NCI-H460 (cell line): ENCODE measurements around the gene DRC3. TPM values are rescaled to one million over a fixed set of nuclear protein-coding genes. Genes with fewer than 3 reads are reported as not detected.

Source experiments
- DNase-seq: peaks from one replicate; pipeline ENCODE4 v3.0.0-alpha.2; 2016; ENCODE audit warnings: low read depth; ENCODE audit errors: extremely low read depth
- total RNA-seq: library from RNA; depleted of rRNA; stranded (reverse); fragments of >200 nt; shearing (Covaris generic); gene quantifications from 2 replicates; pipeline ENCODE4 v1.2.3, GENCODE V29; 2014; rRNA removed

Gene DRC3
- total RNA-seq, 1 experiment from 2014 or later, result 0.40 TPM

- no peak for DNase-seq
These were observed 69.1 kb downstream of the DRC3 start for GRCh38 chr17:18041776-18042175.

- no peak for DNase-seq
These were observed 70.3 kb downstream of the DRC3 start for GRCh38 chr17:18042983-18043382.

- no peak for DNase-seq
These were observed 70.8 kb downstream of the DRC3 start for GRCh38 chr17:18043491-18043890.

- DNase-seq, result no peak
These were observed 71.9 kb downstream of the DRC3 start for GRCh38 chr17:18044609-18045008.

GRCh38 chr17:18045691-18046350 lies 73.2 kb downstream of the DRC3 start:
- no peak for DNase-seq

- DNase-seq, result no peak
These were observed 82.9 kb downstream of the DRC3 start for GRCh38 chr17:18055597-18055996.

GRCh38 chr17:18056214-18056613 lies 83.6 kb downstream of the DRC3 start:
- no peak for DNase-seq

GRCh38 chr17:18059283-18059682 lies 86.6 kb downstream of the DRC3 start:
- DNase-seq, result no peak

GRCh38 chr17:18064053-18064452 lies 91.4 kb downstream of the DRC3 start:
- DNase-seq, result no peak

- no peak for DNase-seq
These were observed 92.9 kb downstream of the DRC3 start for GRCh38 chr17:18065546-18065945.

Other genes starting within 250 kb of the DRC3 start
- 72.5 and 74.8 TPM in 2 replicates for gene SREBF1, start 135.9 kb upstream of the DRC3 start, total RNA-seq
- gene TOM1L2, start 462 bp upstream of the DRC3 start, total RNA-seq, result 9.7 and 9.9 TPM in 2 replicates
- 8.0 and 8.4 TPM in 2 replicates for gene ATPAF2, start 66.3 kb downstream of the DRC3 start, total RNA-seq
- gene GID4, start 66.5 kb downstream of the DRC3 start, total RNA-seq, result 12.4 and 14.8 TPM in 2 replicates
- gene DRG2, start 115.1 kb downstream of the DRC3 start, total RNA-seq, result 41.6 and 42.5 TPM in 2 replicates
- gene MYO15A, start 135.9 kb downstream of the DRC3 start, total RNA-seq, result 0.06 and 0.30 TPM in 2 replicates
- 94.1 and 96.2 TPM in 2 replicates for gene ALKBH5, start 211.0 kb downstream of the DRC3 start, total RNA-seq